Progenitor cell of endocrine pancreas (in vitro differentiated cells): Measurements from ENCODE around the gene KLK7. TPM values are rescaled to one million over a fixed set of nuclear protein-coding genes. Genes with fewer than 3 reads are reported as not detected.

Experiments used
- DNase-seq: peaks from one replicate; pipeline ENCODE4 v3.0.0; 2021; ENCODE audit warnings: low spot score; ENCODE audit not compliant: unreplicated experiment
- H3K27ac Mint-ChIP-seq: 2 replicates; pipeline ENCODE4 v1.8.0; 2021; ENCODE audit warnings: mild to moderate bottlenecking, moderate library complexity, mixed read lengths
- H3K27me3 Mint-ChIP-seq: 2 replicates; pipeline ENCODE4 v1.8.0; 2021; ENCODE audit warnings: mixed read lengths
- H3K36me3 Mint-ChIP-seq: 2 replicates; pipeline ENCODE4 v1.8.0; 2022; ENCODE audit warnings: mixed read lengths; ENCODE audit not compliant: insufficient read depth
- H3K4me1 Mint-ChIP-seq: 2 replicates; pipeline ENCODE4 v1.8.0; 2021; ENCODE audit warnings: low read depth, mixed read lengths
- H3K4me3 Mint-ChIP-seq: 2 replicates; pipeline ENCODE4 v1.8.0; 2021; ENCODE audit warnings: low read depth, mild to moderate bottlenecking, moderate library complexity, mixed read lengths
- H3K9me3 Mint-ChIP-seq: 2 replicates; pipeline ENCODE4 v1.8.0; 2021; ENCODE audit warnings: low read depth, mixed read lengths
- CTCF ChIP-seq: fragments of 200-600 bp; sonication (generic); IDR thresholded peaks from one replicate; pipeline ENCODE4 v1.5.0; 2021; ENCODE audit warnings: antibody characterized with exemption, mild to moderate bottlenecking; ENCODE audit not compliant: unreplicated experiment
- total RNA-seq: library from RNA; stranded (reverse); gene quantifications from 2 replicates; pipeline ENCODE4 v1.2.1, GENCODE V29; 2021

KLK7 gene
- total RNA-seq, 1 donor from 2014 or later, result not detected

DNA sequence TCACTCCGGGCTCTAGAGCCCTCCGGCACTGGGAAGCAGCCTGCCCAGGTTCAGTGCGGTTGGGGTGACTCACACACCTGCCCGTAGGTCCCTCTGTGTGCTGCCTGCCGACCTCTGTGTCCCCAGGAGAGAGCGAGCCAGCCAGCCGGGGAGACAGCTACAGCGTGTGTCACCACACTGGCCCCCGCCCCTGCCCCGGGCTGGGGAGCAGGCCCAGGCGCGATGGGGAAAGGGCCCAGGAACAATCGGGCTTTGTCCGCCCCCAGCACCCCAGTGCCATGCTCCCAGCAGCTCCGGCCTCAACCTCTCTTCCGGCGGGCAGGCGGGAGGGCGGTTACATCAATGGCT lies 14.3 kb downstream of the KLK7 start, which contains the start of gene KLK6:
Gene KLK6, minus strand, starts transcription at position 179 of the 348 bp plus-strand sequence. CDS start 1,487 bp downstream, outside the sequence.
- no peak within 1 kb of the TSS for H3K4me3 Mint-ChIP-seq
- DNase-seq, result no peak
- no peak for TF ChIP-seq CTCF
- no peak within 1 kb of the TSS for H3K27ac Mint-ChIP-seq
- peaks cover 33% of the 10 kb centered on the region for H3K27me3 Mint-ChIP-seq
- H3K36me3 Mint-ChIP-seq, result no peaks in the 10 kb centered on the region
- H3K9me3 Mint-ChIP-seq, result no peaks in the 10 kb centered on the region
- H3K4me1 Mint-ChIP-seq, result peaks cover under 1% of the 10 kb centered on the region

DNA sequence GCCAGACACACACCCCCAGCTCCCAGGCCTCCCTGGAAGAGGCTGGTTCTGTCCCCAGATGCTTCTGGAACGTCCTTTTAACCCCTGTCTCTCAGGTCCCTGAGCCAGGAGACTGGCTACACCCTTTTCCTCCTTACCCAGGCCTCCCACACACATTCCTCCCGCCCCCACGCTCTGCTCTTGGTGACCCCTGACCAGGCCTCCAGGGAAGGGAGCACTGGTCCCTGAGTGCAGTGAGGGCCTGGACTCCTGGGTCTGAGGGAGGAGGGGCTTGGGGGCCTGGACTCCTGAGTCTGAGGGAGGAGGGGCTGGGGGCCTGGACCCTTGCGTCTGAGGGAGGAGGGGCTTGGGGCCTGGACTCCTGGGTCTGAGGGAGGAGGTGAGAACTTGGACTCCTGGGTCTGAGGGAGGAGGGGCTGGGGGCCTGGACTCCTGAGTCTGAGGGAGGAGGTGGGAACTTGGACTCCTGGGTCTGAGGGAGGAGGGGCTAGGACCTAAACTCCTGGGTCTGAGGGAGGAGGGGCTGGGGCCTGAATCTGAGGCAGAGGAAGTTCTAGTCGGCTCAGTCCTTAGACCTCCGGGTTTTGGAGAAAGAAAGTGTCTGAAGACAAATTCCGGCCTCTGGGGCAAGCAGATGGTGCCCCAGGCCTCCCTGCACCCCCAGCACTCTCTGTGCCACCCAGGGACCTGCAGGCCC lies 14.9 kb downstream of the KLK7 start:
- Mint-ChIP-seq H3K27me3 (peaks cover 38% of the 10 kb centered on the region), H3K4me1 (no peaks in the 10 kb centered on the region), H3K36me3 (no peaks in the 10 kb centered on the region), H3K4me3 (no peak overlapping the region), H3K27ac (no peak overlapping the region), H3K9me3 (no peaks in the 10 kb centered on the region)
- no peak for DNase-seq
- no peak for TF ChIP-seq CTCF

- Mint-ChIP-seq H3K36me3 (no peaks in the 10 kb centered on the region), H3K27ac (no peak overlapping the region), H3K9me3 (no peaks in the 10 kb centered on the region), H3K27me3 (peaks cover 42% of the 10 kb centered on the region), H3K4me3 (no peak overlapping the region), H3K4me1 (no peaks in the 10 kb centered on the region)
- no peak for TF ChIP-seq CTCF
- DNase-seq, result no peak
These were observed 15.6 kb downstream of the KLK7 start for GRCh38 chr19:50967929-50968715.

DNA sequence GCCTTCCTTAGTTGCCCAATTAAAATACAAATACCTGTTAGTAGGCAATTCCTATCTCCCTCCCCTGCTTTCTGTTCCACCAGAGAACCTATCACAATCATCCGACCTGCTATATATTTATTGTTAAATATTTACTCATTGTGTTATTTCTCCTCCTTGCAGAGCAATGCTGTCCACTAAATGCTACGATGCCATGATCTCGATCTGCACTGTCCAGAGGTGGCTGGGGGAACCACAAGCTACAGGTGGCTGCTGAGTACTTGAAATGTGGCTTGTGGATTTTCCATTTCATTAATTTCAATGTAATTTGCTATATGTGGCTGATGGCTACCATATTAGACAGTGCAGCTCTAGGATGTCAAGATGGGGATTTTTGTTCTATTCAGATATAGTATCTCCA lies 19.5 kb downstream of the KLK7 start:
- Mint-ChIP-seq H3K4me3 (no peak overlapping the region), H3K4me1 (no peaks in the 10 kb centered on the region), H3K9me3 (no peaks in the 10 kb centered on the region), H3K27me3 (peaks cover 53% of the 10 kb centered on the region), H3K36me3 (no peaks in the 10 kb centered on the region), H3K27ac (no peak overlapping the region)
- no peak for TF ChIP-seq CTCF
- no peak for DNase-seq

- no peaks in the 10 kb centered on the region for H3K36me3 Mint-ChIP-seq
- H3K4me3 Mint-ChIP-seq, result no peak overlapping the region
- H3K27me3 Mint-ChIP-seq, result peaks cover 62% of the 10 kb centered on the region
- TF ChIP-seq CTCF, result no peak
- H3K27ac Mint-ChIP-seq, result no peak overlapping the region
- H3K9me3 Mint-ChIP-seq, result no peaks in the 10 kb centered on the region
- no peaks in the 10 kb centered on the region for H3K4me1 Mint-ChIP-seq
- DNase-seq, result no peak
These were observed 20.3 kb downstream of the KLK7 start for GRCh38 chr19:50963381-50963780.
